OCI-LY1 (cell line): ENCODE data around the gene GALNT7.

Source experiments
- H2AFZ ChIP-seq: fragments of 200-600 bp; sonication (generic), shearing (Covaris generic); 2 replicates; pipeline ENCODE4 v1.6.0; 2014; ENCODE audit warnings: antibody characterized with exemption, mild to moderate bottlenecking, low read length
- H3F3A ChIP-seq: fragments of 200-600 bp; sonication (generic), shearing (Covaris generic); 2 replicates; pipeline ENCODE4 v1.6.0; 2014; ENCODE audit warnings: mild to moderate bottlenecking, antibody characterized with exemption, low read length, moderate library complexity; ENCODE audit not compliant: insufficient read depth
- H3K27ac ChIP-seq: fragments of 200-600 bp; sonication (generic); 2 replicates; pipeline ENCODE4 v1.5.1; 2014; ENCODE audit warnings: low read length, mixed run types, mild to moderate bottlenecking, low read depth; ENCODE audit not compliant: poor library complexity, severe bottlenecking
- H3K27me3 ChIP-seq: fragments of 200-600 bp; sonication (generic); 2 replicates; pipeline ENCODE4 v1.6.0; 2014; ENCODE audit warnings: antibody characterized with exemption, mild to moderate bottlenecking, low read length, moderate library complexity; ENCODE audit not compliant: insufficient read depth
- H3K36me3 ChIP-seq: fragments of 200-600 bp; sonication (generic); 2 replicates; pipeline ENCODE4 v1.6.1; 2014; ENCODE audit warnings: mild to moderate bottlenecking, antibody characterized with exemption, low read length, moderate library complexity, mixed read lengths; ENCODE audit not compliant: insufficient read depth
- H3K4me1 ChIP-seq: fragments of 200-600 bp; sonication (generic); 2 replicates; pipeline ENCODE4 v1.5.1; 2014; ENCODE audit warnings: mild to moderate bottlenecking, low read length, moderate library complexity; ENCODE audit not compliant: insufficient read depth, severe bottlenecking
- H3K4me2 ChIP-seq: fragments of 200-600 bp; sonication (generic), shearing (Covaris generic); 2 replicates; pipeline ENCODE4 v1.6.1; 2014; ENCODE audit warnings: low read length
- H3K4me3 ChIP-seq: fragments of 200-600 bp; sonication (generic); 2 replicates; pipeline ENCODE4 v1.5.1; 2014; ENCODE audit warnings: low read length, low read depth, mild to moderate bottlenecking, mixed read lengths; ENCODE audit not compliant: poor library complexity, severe bottlenecking
- H3K79me2 ChIP-seq: fragments of 200-600 bp; shearing (Covaris generic); 2 replicates; pipeline ENCODE4 v1.6.1; 2016; ENCODE audit warnings: mixed run types, low read length, mixed read lengths; ENCODE audit not compliant: insufficient read depth
- H3K9ac ChIP-seq: fragments of 200-600 bp; sonication (generic), shearing (Covaris generic); 2 replicates; pipeline ENCODE4 v1.6.1; 2014; ENCODE audit warnings: mild to moderate bottlenecking, low read length, mixed read lengths
- H3K9me2 ChIP-seq: fragments of 200-600 bp; sonication (generic), shearing (Covaris generic); 2 replicates; pipeline ENCODE4 v1.6.1; 2014; ENCODE audit warnings: low read depth, mild to moderate bottlenecking, low read length, mixed read lengths
- H3K9me3 ChIP-seq: fragments of 200-600 bp; shearing (Covaris generic); 2 replicates; pipeline ENCODE4 v1.6.1; 2014; ENCODE audit warnings: low read length, mixed read lengths
- H4K20me1 ChIP-seq: fragments of 200-600 bp; sonication (generic), shearing (Covaris generic); 2 replicates; pipeline ENCODE4 v1.6.0; 2016; ENCODE audit warnings: mild to moderate bottlenecking, low read length; ENCODE audit not compliant: insufficient read depth
- CTCF ChIP-seq: fragments of 200-600 bp; sonication (generic), shearing (Covaris generic); IDR thresholded peaks from 2 replicates; pipeline ENCODE4 v1.5.1; 2017; ENCODE audit warnings: mild to moderate bottlenecking, antibody characterized with exemption, low read length, moderate library complexity, mixed read lengths
- EZH2 ChIP-seq: fragments of 200-600 bp; sonication (generic), shearing (Covaris generic); IDR thresholded peaks from 2 replicates; pipeline ENCODE4 v1.8.0; 2017; ENCODE audit warnings: borderline replicate concordance, mixed run types, mild to moderate bottlenecking, antibody characterized with exemption, low read length, moderate library complexity, mixed read lengths

The GALNT7 gene

GRCh38 chr4:173194157-173194556 is 25.5 kb downstream of the GALNT7 start:
- TF ChIP-seq EZH2 (no peak), CTCF (no peak)
- H3K27me3 ChIP-seq: no peaks in the 10 kb centered on the region
- 0 out of 2 replicates have a peak overlapping the region, but pooled peaks have one; percentile 4 for H3K4me2 ChIP-seq
- H3K9me2 ChIP-seq: no peaks in the 10 kb centered on the region
- no peaks in the 10 kb centered on the region for H3K9me3 ChIP-seq
- no peaks in the 10 kb centered on the region for H3F3A ChIP-seq
- H3K4me1 ChIP-seq: peaks cover 55% of the 10 kb centered on the region
- peaks cover 91% of the 10 kb centered on the region for H3K79me2 ChIP-seq
- H3K4me3 ChIP-seq: no peak overlapping the region
- peaks cover 4% of the 10 kb centered on the region; the same call in 1 of the 2 replicates for H3K36me3 ChIP-seq
- H4K20me1 ChIP-seq: no peaks in the 10 kb centered on the region
- no peak overlapping the region for H3K9ac ChIP-seq
- H3K27ac ChIP-seq: no peak overlapping the region
- no peak overlapping the region for H2AFZ ChIP-seq

- H3K79me2 ChIP-seq: peaks cover 90% of the 10 kb centered on the region
- H2AFZ ChIP-seq: no peak overlapping the region
- H3K9me3 ChIP-seq: no peaks in the 10 kb centered on the region
- no peak overlapping the region for H3K9ac ChIP-seq
- no peaks in the 10 kb centered on the region for H3K27me3 ChIP-seq
- H3F3A ChIP-seq: no peaks in the 10 kb centered on the region
- peak overlapping the region; percentile 44 for H3K27ac ChIP-seq
- H3K9me2 ChIP-seq: no peaks in the 10 kb centered on the region
- no peak for TF ChIP-seq EZH2
- peak; percentile 23; the same call in 1 of the 2 replicates for TF ChIP-seq CTCF
- H3K4me1 ChIP-seq: peaks cover 55% of the 10 kb centered on the region
- H3K4me3 ChIP-seq: no peak overlapping the region
- H3K36me3 ChIP-seq: peaks cover 4% of the 10 kb centered on the region; the same call in 1 of the 2 replicates
- 0 out of 2 replicates have a peak overlapping the region, but pooled peaks have one; percentile 5 for H3K4me2 ChIP-seq
- H4K20me1 ChIP-seq: no peaks in the 10 kb centered on the region
These were observed 26.5 kb downstream of the GALNT7 start for GRCh38 chr4:173195109-173195508.

- Histone ChIP-seq H3K9ac (no peak overlapping the region), H3K36me3 (peaks cover 22% of the 10 kb centered on the region), H3K27me3 (no peaks in the 10 kb centered on the region), H3K4me2 (no peak overlapping the region), H3K79me2 (peaks cover 83% of the 10 kb centered on the region), H3K9me3 (peaks cover 4% of the 10 kb centered on the region; the same call in 1 of the 2 replicates), H3K4me1 (peaks cover 11% of the 10 kb centered on the region), H2AFZ (no peak overlapping the region), H3K9me2 (no peaks in the 10 kb centered on the region), H3K27ac (no peak overlapping the region), H4K20me1 (no peaks in the 10 kb centered on the region), H3F3A (no peaks in the 10 kb centered on the region), H3K4me3 (no peak overlapping the region)
- no peak for TF ChIP-seq CTCF
- no peak for TF ChIP-seq EZH2
These were observed 30.9 kb downstream of the GALNT7 start for GRCh38 chr4:173199553-173199952.
